T-helper 1 cell (primary cell): ENCODE measurements around the gene C1RL.

ENCODE experiments used
- DNase-seq, 5 donors: peaks; one replicate each; pipeline ENCODE4 v3.0.0-alpha.2; 2012 to 2020
- total RNA-seq, 4 donors: gene quantifications; one replicate each; lab custom pipeline; 2026; lab: John Stamatoyannopoulos, UW

The C1RL gene, protein sequence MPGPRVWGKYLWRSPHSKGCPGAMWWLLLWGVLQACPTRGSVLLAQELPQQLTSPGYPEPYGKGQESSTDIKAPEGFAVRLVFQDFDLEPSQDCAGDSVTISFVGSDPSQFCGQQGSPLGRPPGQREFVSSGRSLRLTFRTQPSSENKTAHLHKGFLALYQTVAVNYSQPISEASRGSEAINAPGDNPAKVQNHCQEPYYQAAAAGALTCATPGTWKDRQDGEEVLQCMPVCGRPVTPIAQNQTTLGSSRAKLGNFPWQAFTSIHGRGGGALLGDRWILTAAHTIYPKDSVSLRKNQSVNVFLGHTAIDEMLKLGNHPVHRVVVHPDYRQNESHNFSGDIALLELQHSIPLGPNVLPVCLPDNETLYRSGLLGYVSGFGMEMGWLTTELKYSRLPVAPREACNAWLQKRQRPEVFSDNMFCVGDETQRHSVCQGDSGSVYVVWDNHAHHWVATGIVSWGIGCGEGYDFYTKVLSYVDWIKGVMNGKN
- 19.3 to 29.8 (median 28.2) reads per million in 4 donors for total RNA-seq

DNA sequence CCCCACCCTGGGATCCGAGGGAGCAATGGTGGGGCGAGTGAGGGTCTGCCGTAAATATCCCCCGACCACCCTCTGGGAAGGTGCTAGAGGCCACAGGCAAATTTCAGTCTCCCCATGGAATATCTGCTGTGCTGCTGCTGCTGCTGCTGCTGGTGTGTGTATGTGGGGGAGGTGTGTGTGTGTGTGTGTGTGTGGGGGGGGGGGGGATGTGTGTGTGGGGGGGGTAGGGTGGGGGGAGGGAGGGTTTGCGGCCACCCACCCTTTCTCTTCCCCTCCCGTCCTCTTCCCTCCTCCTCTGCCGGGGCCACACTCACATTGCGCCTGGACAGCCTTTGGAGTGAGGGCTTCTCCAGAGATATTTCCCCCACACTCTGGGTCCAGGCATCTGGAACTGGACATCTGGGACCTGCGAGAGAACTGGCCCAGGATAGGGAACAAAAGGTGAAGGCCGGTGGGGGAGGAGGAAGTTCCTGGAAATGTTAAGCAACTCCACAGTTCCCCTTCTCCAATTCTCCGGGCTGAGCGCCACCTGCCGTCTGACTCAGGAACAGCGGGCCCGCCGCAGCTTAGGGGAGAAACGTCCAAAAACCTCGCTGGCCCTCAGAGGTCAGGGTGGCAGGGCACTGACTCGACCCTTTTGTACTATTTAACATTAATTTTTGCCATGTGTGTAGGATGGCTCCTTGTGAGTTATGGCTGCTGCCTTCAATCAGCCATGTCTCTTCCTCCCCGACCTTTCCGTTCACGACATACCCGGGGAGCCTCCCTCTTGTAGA is at the start of gene C1RL:
TSS of gene C1RL (minus strand) at position 419 of the 776 bp plus-strand sequence. CDS start at position 385, 34 bp downstream.
- DNase-seq: peak; percentile 54 to 75 (median 67)

DNA sequence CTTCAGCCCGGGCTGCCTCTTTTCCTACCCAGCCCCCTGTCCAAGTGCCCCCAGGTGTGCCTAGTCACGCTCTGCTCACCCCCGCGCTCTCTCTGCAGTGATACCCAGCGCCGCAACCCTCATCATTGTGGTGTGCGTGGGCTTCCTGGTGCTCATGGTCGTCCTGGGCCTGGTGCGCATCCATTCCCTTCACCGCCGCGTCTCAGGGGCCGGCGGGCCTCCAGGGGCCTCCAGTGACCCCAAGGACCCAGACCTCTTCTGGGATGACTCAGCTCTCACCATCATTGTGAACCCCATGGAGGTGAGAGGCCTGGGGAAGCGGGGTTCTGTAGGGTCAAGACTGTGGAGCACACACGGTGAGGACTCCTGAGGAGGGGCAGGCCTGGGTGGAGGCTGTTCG is 48.4 kb upstream of the C1RL start:
- DNase-seq: no peak

DNA sequence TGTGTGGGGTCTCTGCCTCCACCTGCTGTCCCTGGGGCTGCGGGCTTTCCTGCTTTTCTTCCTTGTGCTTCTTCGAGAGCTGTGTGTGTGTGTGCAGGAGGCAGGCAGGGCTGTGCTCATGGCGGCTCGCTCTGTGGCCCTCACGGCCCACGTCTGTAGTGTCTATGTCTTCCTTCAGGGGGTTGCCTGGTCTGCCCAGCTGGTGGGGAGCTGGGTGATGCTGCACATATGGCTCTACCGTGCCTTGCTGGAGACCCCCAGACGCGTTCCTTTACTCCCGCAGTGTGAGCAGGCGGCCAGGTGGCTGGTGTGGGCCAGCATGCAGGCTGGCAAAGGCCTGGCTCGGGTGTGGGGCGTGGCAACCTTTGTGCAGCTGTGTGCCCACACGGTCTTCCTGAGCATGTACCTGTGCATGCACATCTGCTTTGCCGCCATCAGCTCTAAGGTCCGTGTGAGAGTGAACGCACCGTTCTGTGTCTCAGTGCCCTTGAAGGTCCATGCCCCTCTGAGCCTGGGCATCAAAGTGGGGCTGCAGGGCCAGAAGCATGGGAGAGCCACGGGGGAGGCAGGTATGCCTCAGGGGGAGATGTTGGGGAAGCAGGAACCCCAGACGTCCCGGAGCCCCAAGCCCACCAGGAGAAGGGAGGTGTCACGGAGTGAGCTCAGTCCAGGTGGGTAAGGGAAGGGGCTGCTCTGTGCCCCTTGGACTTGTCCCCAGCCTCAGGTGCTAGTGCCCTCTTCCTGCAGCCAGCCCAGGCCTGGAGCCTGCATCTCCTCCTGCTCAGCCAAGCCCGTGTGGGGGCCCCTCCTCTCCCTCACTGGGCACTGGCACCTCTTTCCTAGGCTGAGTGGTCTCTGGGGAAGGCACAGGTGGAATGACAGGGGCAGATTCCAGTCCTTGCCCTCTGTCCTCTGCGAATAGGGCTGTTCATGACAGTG is 47.5 kb upstream of the C1RL start:
- DNase-seq: no peak

DNA sequence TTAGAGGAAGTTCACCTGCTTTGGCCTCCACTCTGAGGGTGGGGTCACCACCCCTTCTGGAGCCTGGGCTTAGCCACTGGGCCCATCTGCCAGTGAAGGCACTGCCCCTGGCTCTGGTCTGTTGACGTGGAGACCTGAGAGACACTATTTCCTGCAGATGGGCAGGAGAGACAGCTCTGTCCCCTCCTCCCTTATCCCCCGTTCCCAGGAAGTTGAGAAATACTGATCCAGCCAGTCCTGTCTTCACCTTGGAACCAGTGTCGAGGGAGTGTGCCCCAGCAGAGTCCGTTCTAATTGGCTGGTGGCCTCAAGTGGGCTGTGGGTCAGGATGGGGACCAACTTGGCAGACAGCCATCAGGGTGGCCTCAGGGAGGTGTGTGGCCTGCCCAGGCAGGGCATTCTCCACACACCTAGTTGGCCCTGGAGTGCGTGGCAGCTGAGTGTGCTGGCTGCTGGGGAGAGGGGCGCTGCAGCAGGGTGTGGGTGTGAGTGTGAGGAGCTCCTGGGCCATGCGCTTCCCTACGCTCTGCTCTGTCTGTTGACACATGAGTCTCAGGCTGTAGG is 46.5 kb upstream of the C1RL start:
- no peak for DNase-seq

DNA sequence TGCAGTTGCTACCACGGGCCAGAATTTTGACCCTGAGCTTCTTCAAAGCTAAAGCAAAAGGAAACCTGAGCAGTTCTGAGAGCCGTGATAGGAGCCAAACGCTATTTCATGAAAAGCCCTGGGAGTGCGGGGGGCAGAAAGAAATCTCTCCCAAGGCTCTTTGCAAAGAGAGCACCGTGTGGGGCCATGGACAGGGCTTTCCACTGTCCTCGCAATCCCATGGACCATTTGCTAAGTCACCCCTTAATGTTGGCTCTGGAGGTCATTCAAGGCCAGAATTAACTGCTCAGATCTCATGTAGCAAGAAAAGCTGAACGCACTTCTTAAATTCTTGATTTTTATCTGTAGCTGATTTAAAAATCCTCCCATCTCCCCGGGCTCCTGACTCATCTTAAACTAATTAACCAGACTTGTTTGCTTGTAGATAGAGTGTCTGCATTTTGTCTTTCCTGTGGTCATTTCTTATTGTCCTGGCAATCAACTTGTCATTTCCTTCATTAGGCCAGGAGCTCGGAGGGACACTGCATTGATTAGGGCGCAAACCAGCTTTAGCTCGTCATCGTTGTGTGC is 46.0 kb upstream of the C1RL start:
- DNase-seq: no peak

DNA sequence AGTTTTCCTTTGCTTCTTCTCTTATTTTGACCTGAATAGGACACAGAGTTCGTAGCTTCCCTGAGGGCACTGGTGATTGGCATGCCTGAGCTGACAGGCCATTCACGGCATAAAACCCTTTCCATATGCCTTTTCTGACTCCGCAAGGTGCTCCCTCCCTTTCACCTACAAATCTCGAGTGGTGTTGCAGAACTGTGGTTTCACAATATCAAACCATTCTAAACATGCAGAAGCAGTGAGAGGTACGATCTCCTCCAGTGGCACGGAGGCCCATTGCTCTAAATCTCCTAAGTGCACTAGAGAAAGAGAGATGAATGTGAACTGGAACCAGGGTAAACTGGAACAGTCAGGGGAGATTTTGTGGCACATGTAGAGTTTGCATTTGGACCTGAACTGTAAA is 45.0 kb upstream of the C1RL start:
- DNase-seq: no peak

DNA sequence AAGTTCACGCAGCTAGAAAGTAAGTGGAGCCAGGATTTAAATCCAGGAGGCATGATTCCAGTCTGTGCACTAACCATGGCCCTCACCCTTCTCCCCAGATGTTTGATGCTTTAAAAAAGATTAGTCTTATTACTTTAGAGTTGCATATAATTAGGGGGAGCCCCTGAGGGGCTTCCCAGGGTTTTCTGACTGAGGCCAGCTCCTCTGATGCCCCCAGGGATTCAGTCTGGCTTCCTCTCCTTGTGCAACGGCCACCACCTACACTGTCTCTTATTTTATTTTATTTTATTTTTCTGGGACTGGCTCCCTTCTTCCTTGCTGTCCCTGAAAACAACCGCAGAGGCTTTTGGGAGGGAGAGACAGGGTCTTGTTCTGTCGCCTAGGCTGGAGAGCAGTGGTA is 43.8 kb upstream of the C1RL start:
- DNase-seq: no peak

DNA sequence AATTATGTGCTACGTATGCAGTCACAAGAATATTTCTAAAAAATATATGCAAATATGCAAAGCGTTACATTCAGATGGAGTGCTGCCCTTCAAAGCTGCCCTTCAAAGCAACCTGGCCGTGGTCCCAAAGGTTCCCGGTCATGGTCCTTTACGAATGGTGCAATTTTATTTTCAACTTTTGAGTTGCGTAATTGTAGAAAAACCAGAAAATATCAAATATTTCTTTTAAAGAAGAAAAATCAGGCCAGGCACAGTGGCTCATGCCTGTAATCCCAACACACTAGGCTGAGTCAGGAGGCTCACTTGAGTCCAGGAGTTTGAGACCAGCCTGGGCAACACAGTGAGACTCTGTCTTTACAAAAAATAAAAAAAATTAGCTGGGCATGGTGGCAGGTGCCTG is 42.5 kb upstream of the C1RL start:
- DNase-seq: no peak

DNA sequence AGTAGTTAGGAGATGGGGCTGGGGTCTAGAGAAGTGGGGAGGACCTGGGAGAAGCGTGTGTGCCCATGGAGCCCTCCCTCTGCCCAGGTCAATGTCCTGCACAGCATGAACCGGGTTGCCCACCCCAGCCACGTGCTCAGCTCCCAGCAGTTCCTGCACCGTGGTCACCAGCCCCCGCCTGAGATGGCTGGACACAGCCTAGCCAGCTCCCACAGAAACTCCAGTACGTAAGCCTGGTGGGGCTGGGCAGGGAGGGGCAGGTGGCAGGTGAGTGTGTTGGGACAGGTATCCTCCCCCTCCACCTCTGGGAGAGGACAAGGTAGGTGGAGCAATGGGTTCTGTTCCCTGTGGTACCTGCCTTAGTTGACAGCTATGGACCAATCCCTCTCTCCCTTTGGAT is 41.8 kb upstream of the C1RL start:
- no peak for DNase-seq

DNA sequence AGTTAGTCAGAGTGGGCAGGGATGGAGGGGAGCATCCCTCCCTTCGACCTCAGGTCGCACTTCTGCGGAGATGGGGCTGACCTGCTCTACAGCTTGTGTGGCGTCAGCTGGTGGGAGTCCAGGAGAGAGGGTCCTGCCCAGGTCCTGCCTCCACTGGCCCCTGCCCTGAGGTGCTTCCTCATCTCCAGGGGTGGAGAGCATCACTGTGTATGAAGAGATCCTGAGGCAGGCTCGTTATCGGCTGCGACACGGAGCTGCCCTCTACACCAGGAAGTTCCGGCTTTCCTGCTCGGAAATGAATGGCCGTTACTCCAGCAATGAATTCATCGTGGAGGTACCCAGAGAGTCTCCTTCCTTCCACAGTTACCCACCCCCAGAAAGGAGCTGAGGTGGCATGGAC is 41.3 kb upstream of the C1RL start:
- DNase-seq: no peak

DNA sequence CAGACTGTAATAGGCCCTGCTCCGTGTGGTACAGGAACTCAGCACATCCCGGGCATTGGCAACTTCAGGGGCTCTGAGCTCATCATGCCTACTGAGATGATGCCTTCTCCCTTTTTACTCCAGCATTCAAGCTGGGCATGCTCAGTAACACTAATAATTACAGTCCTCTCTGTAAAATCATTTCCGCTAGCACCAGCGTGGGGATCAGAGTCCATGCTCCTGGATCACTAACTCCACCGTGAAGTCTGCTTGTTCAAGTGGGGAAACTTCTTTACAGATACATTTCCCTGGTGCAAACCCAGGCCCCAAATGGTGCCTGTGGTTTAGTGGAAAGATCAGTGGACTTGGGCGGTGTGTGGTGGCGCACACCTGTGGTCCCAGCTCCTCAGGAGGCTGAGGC is 37.9 kb upstream of the C1RL start:
- no peak for DNase-seq

DNA sequence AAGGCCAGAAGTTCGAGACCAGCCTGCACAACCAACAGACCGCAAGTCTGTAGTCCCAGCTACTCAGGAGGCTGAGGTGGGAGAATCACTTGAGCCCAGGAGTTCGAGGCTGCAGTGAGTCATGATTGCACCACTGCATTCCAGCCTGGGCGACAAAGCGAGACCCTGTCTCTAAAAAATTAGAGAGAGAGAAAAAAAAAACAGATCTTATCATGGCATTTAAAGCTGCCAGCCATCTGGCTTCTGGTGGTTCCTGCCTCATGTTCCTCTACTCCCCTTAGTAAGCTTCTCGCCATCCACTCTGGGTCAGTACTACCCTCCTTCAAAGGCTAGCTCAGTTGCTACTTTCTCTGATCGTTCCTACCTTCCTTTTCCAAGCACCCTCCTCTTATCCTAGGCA is 37.2 kb upstream of the C1RL start:
- DNase-seq: no peak

DNA sequence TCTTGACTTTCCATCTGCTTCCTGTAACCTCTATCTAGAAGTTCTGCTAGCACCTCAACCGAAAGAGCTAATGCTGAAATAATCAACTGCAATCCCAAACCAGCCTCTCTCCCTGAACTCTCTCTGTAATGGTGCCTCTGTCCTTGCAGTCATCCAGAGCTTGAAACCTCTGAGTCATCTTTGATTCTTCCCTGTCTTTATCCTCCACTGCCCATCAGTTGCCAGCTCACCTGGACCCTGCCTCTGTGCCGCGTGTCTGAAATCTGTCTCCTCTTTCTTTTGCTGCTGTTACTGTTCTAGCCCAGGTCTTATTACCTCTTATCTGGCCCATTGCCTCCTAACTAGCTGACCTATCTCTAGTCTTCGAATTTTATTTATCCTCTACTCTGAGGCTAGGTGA is 36.7 kb upstream of the C1RL start:
- no peak for DNase-seq

DNA sequence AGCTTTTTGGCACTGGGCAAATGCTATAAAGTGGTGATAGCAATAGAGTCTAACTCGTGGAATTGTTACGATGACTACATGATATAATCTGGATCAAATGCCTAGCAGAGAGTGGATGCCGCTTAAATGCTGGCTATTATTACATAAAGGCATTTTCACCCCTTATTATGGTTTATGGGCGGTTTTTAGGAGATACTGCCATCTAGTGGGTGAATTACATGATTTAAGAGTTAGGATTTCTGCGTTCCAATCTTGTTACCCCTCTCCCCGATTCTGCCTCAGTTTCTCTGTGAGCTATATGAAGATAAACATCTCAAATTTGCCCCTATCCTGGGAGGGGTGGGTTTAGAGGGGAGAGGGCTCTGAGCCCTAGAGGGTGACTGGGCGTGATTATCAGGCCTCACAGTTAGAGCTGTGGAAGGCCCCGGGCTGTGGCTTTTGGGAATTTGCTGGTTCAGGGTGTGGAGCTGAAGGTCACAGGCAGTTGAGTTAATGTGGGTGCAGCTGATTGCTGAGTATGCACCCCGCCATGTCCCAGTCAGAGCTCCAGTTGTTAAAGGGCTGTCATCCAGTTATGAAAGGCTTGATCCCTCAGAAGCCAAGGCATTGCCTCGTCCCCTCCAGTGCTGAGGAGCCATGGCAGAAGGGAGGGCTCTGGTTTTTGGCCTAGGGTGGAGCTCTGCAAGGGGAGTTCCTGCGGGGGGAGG is 35.6 kb upstream of the C1RL start:
- no peak for DNase-seq

DNA sequence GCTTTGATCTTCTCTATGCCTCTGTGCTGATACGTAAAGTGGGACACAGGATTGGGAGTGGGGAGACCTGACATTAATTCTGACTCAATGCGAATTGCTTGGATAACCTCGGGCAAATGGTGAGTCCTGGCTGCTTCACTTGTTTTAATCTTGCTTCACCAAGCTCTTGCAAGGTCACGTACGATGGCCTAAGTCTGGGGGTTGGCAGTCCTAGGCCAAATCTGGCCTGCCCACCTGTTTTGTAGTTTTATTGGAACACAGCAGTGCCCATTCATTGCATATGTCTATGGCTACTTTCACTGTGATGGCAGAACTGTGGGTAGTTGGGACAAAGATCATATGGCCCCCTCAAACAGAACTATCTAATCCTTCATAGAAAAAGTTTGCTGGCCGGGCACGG is 34.5 kb upstream of the C1RL start:
- DNase-seq: no peak

DNA sequence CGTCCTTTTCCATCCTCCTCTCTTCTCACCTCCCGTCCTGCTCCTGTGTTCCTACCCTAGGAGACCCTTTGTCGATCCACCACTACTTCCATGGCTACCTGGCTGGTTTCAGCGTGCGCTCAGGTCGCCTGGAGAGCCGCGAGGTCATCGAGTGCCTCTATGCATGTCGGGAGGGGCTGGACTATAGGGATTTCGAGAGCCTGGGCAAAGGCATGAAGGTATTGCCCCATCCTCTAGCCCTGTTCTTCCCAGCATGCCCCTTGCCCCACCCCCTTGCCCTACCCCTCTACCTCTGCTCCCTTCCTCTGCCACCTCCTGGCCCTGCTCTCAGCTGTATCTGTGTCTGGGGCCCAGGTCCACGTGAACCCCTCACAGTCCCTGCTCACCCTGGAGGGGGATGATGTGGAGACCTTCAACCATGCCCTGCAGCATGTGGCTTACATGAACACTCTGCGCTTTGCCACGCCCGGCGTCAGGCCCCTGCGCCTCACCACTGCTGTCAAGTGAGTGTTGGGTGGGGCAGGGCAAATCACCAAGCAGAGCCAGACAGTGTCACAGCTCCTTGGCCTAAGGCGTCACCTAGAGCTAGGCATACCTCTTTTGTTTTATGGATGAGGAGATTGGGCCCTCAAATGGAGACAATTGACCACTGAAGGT is 33.9 kb upstream of the C1RL start:
- DNase-seq: no peak

DNA sequence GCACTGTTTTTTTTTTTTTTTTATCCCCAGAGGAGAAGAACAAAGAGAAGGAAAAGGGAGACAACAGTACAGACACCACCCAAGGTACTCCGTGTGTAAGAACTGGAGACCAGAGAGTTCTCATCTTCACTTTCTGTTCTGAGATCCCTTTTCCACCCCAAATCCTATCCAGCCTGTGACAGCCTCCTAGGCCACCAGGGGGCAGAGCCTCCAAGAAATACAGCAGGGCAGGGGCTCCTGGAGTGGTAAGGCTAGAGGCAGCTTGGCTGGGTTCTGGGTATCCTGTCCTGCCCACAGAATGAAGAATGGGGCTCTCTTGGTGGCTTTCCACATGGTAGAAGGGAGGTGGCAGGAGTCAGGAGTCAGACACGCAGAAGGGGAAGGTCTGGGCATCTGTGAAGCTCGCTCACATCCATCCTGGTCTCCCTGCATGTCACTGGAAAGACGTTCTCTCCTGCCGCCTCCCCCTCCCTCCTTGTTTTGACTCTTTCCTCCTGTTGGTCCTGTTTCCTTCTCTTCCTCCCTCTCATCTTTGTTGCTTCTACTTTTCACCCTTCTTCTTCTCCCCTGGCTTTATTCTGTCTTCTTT is 33.1 kb upstream of the C1RL start:
- peak in 3 of 5 donors; percentile 35 to 48 (median 41) for DNase-seq

DNA sequence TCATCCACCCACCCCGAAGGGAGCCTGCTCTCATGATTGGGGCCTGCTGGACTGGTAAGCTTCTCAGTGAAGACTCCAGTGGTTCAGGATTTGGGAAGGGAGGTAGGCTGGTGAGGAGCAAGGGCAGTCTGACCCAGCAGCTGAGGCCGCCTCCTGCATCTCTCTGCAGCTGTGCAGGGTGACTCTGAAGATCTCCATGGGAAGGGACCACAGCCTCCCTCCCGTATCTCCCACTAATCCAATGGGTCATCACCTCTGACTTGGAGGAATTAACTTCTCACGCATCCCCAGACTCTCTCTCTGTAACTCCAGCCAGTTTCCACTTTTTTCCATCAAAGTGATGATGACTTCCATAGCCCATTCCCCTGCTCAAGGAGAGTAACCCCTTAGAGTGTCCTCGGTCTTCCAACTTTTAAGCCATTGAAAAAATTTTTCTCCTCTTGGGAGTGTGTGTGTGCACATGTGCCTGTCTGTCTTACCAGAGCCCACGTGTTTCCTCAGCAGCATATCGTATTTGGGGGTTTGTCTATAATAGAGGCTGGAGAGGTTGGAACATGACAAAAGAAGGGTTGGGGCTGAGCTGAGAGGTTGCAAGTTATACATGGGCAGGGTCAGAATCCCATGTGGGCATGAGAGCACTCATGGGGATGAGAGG is 32.5 kb upstream of the C1RL start:
- no peak for DNase-seq

DNA sequence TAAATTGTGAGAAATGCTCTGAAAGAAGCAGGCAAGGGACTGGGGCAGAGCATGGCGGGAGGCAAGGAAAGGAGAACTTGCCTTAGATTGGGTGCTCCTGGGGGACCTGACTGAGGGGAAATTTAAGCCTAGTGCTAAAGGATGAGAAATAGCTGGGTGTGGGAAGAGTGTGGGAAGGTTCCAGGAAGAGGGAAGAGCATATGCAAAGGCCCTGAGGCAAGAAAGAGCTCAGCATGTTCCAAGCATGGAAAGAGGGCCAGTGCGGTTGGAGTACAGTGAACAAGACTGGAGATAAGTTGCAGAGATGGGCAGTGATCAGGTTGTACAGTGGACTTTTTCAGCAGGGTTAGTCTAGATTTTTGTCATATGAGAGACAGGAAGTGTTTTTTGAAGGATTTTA is 30.2 kb upstream of the C1RL start:
- DNase-seq: no peak

DNA sequence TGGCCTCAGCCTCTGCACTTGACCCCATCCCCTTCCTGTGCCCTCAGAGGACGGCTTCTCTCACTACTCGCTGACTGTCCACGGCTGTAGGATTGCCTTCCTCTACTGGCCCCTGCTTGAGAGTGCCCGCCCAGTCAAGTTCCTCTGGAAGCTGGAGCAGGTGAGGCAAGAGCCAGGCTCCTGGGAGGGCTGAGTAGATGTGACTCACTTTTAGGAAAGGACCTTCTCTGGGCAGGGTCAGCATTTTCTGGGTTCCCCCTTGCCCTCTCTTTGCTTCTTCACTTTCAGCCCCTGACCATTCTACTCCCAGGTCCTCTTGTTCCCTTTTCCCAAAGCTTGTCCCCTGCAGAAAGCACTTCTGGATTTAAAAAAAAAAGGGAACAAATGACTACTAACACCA is 28.9 kb upstream of the C1RL start:
- DNase-seq: no peak
